ENCODE results near the gene PDCD2L. TPM values are rescaled to one million over a fixed set of nuclear protein-coding genes. Genes with fewer than 3 reads are reported as not detected.

Gene PDCD2L
- total and polyA plus RNA-seq, 2 of the 8 experiments (the other 6 are each of a cell fraction or from before 2014, with no cell fraction given), result 51.5 to 78.1 TPM

DNA sequence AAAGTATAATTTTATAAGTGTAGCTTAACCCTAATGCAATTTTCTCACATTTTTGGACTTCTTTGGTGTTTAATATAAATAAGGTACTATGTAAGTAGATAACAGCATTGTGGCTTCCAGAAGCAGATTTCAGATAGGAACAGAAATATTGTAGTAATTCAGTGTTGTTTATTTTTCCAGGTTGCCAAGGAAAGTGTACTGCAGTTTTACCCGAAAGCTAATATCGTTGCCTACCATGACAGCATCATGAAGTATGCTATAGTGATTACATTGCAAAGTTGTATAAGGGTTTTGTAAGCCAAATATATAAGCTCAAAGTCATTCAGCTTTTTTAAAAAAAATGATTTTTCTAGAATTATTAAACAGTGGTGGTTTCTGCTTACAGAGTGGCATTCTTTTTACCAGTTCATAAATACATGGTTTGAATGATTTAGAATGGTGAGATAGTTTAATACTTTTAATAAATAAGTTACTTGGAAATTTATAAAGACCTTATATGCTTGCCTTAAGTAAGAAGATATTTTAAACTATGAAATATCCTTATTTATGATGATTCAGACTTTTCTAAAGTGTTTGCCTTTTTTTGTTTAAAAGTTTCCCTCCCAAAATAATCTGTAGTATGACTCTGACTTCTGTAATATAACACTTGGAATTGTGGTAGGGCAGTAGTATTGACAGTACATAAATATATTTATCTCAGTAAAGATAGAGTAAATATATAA, 27.6 kb downstream of the PDCD2L start (continued):
- TF ChIP-seq RNF2 (IDR thresholded peaks at IDR 0.05; ENCODE audit: borderline replicate concordance, low read depth, low read length, missing control alignments, poor library complexity, severe bottlenecking) (no peak), FOSL1 (IDR thresholded peaks at IDR 0.05; ENCODE audit: insufficient read depth, low read depth, low read length) (no peak), MAFK (IDR thresholded peaks at IDR 0.05; ENCODE audit: low read depth, low read length) (no peak), RXRA (IDR thresholded peaks at IDR 0.05; ENCODE audit: insufficient read depth, low read depth, low read length) (no peak)
